ENCODE measurements around the gene UMOD.

The UMOD gene

DNA sequence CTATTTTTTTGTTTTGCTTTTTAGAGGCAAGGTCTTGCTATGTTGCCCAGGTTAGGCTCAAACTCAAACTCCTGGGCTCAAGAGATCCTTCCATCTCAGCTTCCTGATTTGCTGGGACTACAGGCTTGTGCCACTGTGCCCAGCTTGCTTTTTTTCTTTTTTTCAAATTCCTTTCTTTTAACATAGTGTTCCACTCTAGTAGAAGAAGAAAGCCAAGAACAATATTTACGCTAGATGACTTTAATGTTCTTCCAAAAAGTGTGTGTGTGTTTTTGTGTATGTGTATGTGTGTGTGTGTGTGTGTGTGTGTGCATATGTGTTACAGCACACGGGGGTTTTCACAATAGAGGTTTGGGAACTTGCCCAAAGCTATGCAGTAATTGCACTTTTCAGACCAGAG, 10.7 kb upstream of the UMOD start:
- Histone ChIP-seq H3K9ac (ENCODE audit: low read length in 2 of 2) (no peak overlapping the region), H3K27me3 (ENCODE audit: control insufficient read depth in 1 of 2, insufficient read depth in 2 of 2, low read length in 2 of 2) (peaks cover 0 to 3% of the 10 kb centered on the region in 2 donors), H3K27ac (ENCODE audit: low read length) (no peak overlapping the region), H3K9me3 (ENCODE audit: control insufficient read depth in 2 of 2, low read length in 2 of 2) (no peaks in the 10 kb centered on the region), H3K4me1 (ENCODE audit: control insufficient read depth, insufficient read depth, low read length) (no peaks in the 10 kb centered on the region), H3K36me3 (ENCODE audit: control insufficient read depth in 2 of 2, insufficient read depth in 2 of 2, low read length in 2 of 2) (no peaks in the 10 kb centered on the region), H3K4me3 (ENCODE audit: low read length in 2 of 2) (no peak overlapping the region)

DNA sequence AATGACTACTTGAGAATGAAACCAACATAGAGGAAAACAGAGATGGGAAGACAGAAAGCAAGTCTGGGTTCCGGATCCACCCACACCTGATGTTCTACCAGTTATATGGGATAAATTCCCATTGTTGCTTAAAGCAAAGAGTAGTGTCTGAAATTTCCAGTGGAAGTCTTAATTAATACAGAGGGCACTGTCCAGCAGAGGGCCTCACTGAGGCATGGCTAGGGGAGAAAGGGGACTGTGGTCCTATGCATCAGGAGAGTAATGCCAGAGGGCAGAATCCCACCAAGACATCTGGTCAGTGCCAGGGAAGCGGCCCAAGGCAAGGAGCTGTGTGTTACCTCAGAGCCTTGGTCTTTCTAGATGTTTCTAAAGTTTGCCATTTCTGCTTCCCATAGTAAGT, 7.5 kb upstream of the UMOD start:
- Histone ChIP-seq H3K9me3 (ENCODE audit: control insufficient read depth in 2 of 2, low read length in 2 of 2) (no peaks in the 10 kb centered on the region), H3K27me3 (ENCODE audit: control insufficient read depth in 1 of 2, insufficient read depth in 2 of 2, low read length in 2 of 2) (peaks cover 4 to 10% of the 10 kb centered on the region in 2 donors), H3K36me3 (ENCODE audit: control insufficient read depth in 2 of 2, insufficient read depth in 2 of 2, low read length in 2 of 2) (no peaks in the 10 kb centered on the region), H3K9ac (ENCODE audit: low read length in 2 of 2) (no peak overlapping the region), H3K27ac (ENCODE audit: low read length) (no peak overlapping the region), H3K4me3 (ENCODE audit: low read length in 2 of 2) (no peak overlapping the region), H3K4me1 (ENCODE audit: control insufficient read depth, insufficient read depth, low read length) (no peaks in the 10 kb centered on the region)

DNA sequence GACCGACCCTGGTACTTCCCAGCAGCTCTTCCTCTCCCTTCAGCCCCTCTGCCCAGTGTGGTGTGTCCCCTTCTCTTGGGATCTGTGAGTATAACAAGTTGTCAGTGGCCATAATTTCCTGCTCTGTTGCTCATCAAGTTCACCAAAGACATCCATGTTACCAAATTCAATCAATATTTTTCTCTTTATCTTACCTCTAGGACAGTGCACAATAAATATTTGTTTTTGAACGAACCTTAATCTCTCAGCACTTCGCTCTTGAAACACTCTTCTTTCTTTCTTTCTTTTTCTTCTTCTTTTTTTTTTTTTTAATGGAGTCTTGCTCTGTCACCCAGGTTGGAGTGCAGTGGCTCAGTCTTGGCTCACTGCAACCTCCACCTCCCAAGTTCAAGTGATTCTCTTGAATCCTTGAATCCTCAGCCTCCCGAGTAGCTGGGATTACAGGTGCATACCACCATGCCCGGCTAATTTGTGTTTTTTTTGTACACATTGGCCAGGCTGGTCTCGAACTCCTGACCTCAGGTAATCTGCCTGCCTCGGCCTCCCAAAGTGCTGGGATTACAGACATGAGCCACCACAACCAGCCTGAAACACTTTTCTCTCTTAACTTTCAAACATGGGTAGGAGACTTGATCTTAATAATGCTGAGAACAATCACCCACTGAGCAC, 2.7 kb upstream of the UMOD start:
- Histone ChIP-seq H3K27me3 (ENCODE audit: control insufficient read depth in 1 of 2, insufficient read depth in 2 of 2, low read length in 2 of 2) (peaks cover 4 to 9% of the 10 kb centered on the region in 2 donors), H3K9ac (ENCODE audit: low read length in 2 of 2) (no peak overlapping the region), H3K4me1 (ENCODE audit: control insufficient read depth, insufficient read depth, low read length) (no peaks in the 10 kb centered on the region), H3K27ac (ENCODE audit: low read length) (no peak overlapping the region), H3K4me3 (ENCODE audit: low read length in 2 of 2) (no peak overlapping the region), H3K9me3 (ENCODE audit: control insufficient read depth in 2 of 2, low read length in 2 of 2) (no peaks in the 10 kb centered on the region), H3K36me3 (ENCODE audit: control insufficient read depth in 2 of 2, insufficient read depth in 2 of 2, low read length in 2 of 2) (no peaks in the 10 kb centered on the region)

DNA sequence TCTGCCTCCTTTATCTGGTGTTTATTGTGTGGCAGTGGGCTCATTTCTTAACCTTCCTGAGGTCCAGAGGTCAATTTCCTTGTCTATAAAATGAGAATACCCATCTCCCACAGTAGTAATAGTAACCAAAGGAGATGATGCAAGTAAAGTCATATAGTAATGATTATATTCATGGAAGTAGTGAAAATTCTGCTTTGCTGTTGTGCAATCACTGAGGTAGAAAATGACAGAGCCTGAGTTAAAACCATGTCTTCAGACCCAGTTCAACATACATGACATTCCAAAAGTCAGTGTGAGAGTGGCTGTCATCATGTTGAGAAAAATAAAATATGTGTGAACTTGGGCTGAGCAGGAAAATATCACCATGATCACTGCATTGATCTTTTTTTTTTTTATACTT, 864 bp upstream of the UMOD start:
- no peak overlapping the region for H3K9ac ChIP-seq (ENCODE audit: low read length in 2 of 2)
- H3K27me3 ChIP-seq (ENCODE audit: control insufficient read depth in 1 of 2, insufficient read depth in 2 of 2, low read length in 2 of 2), result peaks cover 9% of the 10 kb centered on the region in 2 donors
- H3K27ac ChIP-seq (ENCODE audit: low read length), result no peak overlapping the region
- H3K4me3 ChIP-seq (ENCODE audit: low read length in 2 of 2), result no peak overlapping the region
- no peaks in the 10 kb centered on the region for H3K36me3 ChIP-seq (ENCODE audit: control insufficient read depth in 2 of 2, insufficient read depth in 2 of 2, low read length in 2 of 2)
- H3K4me1 ChIP-seq (ENCODE audit: control insufficient read depth, insufficient read depth, low read length), result peaks cover 1% of the 10 kb centered on the region
- no peaks in the 10 kb centered on the region for H3K9me3 ChIP-seq (ENCODE audit: control insufficient read depth in 2 of 2, low read length in 2 of 2)

DNA sequence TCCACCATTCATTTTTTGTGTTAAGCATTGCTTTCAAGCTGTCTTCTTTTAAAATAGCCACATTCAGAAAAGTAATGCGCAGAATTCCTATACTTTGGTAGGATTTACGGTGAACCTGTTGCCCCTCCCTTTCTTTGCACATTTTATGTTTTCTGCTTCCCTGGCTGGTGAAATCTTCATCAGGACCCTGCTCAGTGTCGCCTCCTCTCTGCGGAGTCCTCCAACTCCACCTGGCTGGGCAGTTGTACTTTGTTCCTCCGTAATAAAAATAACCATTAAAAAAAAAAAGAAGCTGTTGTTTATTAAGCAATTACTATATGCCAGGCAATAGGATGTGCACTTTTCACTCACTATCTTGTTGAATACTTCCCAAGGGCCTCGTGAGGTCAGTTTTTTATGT, 2.9 kb downstream of the UMOD start:
- Histone ChIP-seq H3K27me3 (ENCODE audit: control insufficient read depth in 1 of 2, insufficient read depth in 2 of 2, low read length in 2 of 2) (peaks cover 5% of the 10 kb centered on the region in 2 donors), H3K27ac (ENCODE audit: low read length) (no peak overlapping the region), H3K9ac (ENCODE audit: low read length in 2 of 2) (no peak overlapping the region), H3K4me3 (ENCODE audit: low read length in 2 of 2) (no peak overlapping the region), H3K36me3 (ENCODE audit: control insufficient read depth in 2 of 2, insufficient read depth in 2 of 2, low read length in 2 of 2) (no peaks in the 10 kb centered on the region), H3K4me1 (ENCODE audit: control insufficient read depth, insufficient read depth, low read length) (peaks cover 3% of the 10 kb centered on the region), H3K9me3 (ENCODE audit: control insufficient read depth in 2 of 2, low read length in 2 of 2) (no peaks in the 10 kb centered on the region)

DNA sequence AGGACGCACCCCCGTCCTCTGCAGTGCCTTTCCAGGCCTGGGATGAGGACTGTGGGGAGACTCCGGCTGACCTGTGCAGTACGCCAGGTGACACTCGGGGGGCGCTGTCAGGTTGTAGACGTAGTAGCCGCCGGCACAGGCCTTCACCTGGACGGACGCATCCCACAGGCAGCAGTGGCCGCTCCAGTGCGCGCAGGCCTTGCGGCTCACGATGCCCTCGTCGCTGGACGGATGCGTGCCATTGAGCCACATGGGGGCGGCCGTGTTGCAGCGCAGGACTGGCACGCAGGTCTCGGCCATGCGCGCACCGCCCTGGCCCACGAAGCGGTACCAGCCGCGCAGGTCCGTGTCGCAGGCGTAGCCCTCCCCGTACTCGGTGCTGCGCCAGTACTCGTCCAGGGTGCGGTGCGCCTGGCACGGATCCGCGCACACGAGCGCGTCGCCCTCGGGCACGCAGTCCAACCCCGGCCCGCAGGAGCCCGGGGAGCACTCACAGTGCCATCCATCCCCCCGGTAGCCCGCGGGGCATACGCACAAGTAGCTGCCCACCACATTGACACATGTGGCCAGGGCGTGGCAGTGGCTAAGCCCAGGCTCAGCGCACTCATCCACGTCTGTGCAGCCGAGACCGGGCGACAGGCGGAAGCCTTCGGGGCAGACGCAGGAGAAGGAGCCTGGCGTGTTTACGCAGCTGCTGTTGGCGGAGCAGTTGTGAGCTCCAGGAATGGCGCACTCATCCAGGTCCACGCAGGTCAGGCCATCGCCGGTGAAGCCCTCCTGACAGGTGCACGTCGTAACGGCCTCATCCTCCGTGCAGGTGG, 3.9 kb downstream of the UMOD start:
- H3K4me1 ChIP-seq (ENCODE audit: control insufficient read depth, insufficient read depth, low read length), result peaks cover 3% of the 10 kb centered on the region
- H3K9ac ChIP-seq (ENCODE audit: low read length in 2 of 2), result no peak overlapping the region
- no peaks in the 10 kb centered on the region for H3K9me3 ChIP-seq (ENCODE audit: control insufficient read depth in 2 of 2, low read length in 2 of 2)
- no peak overlapping the region for H3K27ac ChIP-seq (ENCODE audit: low read length)
- H3K4me3 ChIP-seq (ENCODE audit: low read length in 2 of 2), result no peak overlapping the region
- H3K36me3 ChIP-seq (ENCODE audit: control insufficient read depth in 2 of 2, insufficient read depth in 2 of 2, low read length in 2 of 2), result no peaks in the 10 kb centered on the region
- H3K27me3 ChIP-seq (ENCODE audit: control insufficient read depth in 1 of 2, insufficient read depth in 2 of 2, low read length in 2 of 2), result peaks cover 5% of the 10 kb centered on the region in 2 donors

DNA sequence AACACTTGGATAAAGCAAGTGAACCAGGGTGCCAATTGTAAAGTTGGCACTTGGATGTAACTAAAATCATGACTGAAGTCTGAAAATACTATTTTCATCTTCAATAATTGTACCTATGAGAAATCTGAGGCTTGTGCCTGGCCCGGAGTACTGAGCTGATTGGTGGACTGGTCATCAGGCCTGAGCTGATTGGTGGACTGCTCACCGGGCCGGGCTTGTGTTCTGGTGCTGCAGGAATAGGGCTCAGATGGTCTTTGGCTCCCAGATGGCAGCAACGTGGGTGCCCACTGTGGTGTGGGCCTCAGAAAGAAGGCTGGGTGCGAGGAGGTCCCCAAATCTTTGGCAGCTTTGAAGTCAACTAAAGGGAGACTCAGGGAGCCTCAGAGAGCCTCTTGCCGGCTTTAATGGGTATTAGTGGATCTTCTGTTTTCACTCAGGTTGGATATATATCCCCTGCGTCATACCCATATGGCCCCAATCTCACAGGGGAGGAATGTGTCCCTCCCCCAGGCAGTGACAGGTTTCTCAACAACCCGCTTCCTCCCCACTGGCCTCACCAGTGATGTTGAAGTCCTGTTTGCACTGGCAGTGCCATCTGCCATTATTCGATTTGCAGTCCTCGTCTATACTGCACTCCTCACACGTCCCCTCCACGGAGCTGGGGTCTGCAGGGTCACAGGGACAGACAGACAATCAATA, 4.7 kb downstream of the UMOD start:
- H3K4me1 ChIP-seq (ENCODE audit: control insufficient read depth, insufficient read depth, low read length), result peaks cover 3% of the 10 kb centered on the region
- H3K9ac ChIP-seq (ENCODE audit: low read length in 2 of 2), result no peak overlapping the region
- no peaks in the 10 kb centered on the region for H3K9me3 ChIP-seq (ENCODE audit: control insufficient read depth in 2 of 2, low read length in 2 of 2)
- H3K4me3 ChIP-seq (ENCODE audit: low read length in 2 of 2), result no peak overlapping the region
- H3K36me3 ChIP-seq (ENCODE audit: control insufficient read depth in 2 of 2, insufficient read depth in 2 of 2, low read length in 2 of 2), result no peaks in the 10 kb centered on the region
- peaks cover 5% of the 10 kb centered on the region in 2 donors for H3K27me3 ChIP-seq (ENCODE audit: control insufficient read depth in 1 of 2, insufficient read depth in 2 of 2, low read length in 2 of 2)
- H3K27ac ChIP-seq (ENCODE audit: low read length), result no peak overlapping the region

DNA sequence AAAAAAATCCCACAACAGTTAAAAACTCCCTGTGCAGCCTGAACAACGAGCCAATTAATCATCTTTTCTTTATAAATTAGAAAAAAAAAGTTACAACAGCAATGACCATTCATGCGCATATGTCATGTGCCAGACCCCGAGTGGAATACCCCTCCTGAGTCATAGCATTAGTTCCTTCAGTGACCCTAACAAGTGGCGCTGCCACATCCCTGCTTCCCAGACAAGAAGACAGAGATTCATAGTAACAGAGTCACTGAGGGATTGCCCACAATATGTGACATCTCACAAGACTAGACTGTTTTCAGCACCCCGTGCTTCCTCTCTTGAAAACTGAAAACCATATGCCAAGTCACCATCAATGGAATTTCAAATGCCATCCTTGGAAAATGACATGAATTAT, 7.9 kb downstream of the UMOD start:
- H3K9me3 ChIP-seq (ENCODE audit: control insufficient read depth in 2 of 2, low read length in 2 of 2), result no peaks in the 10 kb centered on the region
- H3K4me1 ChIP-seq (ENCODE audit: control insufficient read depth, insufficient read depth, low read length), result peaks cover 3% of the 10 kb centered on the region
- H3K36me3 ChIP-seq (ENCODE audit: control insufficient read depth in 2 of 2, insufficient read depth in 2 of 2, low read length in 2 of 2), result no peaks in the 10 kb centered on the region
- no peak overlapping the region for H3K27ac ChIP-seq (ENCODE audit: low read length)
- H3K27me3 ChIP-seq (ENCODE audit: control insufficient read depth in 1 of 2, insufficient read depth in 2 of 2, low read length in 2 of 2), result peaks cover 5% of the 10 kb centered on the region in 2 donors
- no peak overlapping the region for H3K4me3 ChIP-seq (ENCODE audit: low read length in 2 of 2)
- H3K9ac ChIP-seq (ENCODE audit: low read length in 2 of 2), result no peak overlapping the region

DNA sequence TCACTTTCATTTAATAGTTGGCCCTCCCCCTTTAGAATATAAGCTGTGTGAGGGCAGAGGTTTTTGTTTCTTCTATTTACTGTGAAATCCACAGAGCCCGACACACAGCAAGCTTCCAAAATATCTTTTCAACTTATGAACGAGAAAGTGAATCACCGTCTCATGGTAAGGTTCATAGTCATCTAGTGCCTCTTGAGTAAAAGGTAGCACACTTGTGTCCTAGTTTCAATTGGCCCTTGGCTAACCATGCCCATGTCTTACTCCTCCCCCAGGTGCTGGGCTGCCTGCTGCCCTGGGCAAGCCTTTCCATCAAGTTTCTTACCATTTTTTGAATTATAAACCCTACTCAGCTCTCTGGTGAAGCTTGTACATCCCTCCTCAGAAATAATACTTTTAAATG, 12.8 kb downstream of the UMOD start:
- Histone ChIP-seq H3K27me3 (ENCODE audit: control insufficient read depth in 1 of 2, insufficient read depth in 2 of 2, low read length in 2 of 2) (peaks cover 2 to 3% of the 10 kb centered on the region in 2 donors), H3K27ac (ENCODE audit: low read length) (no peak overlapping the region), H3K4me3 (ENCODE audit: low read length in 2 of 2) (no peak overlapping the region), H3K4me1 (ENCODE audit: control insufficient read depth, insufficient read depth, low read length) (no peaks in the 10 kb centered on the region), H3K36me3 (ENCODE audit: control insufficient read depth in 2 of 2, insufficient read depth in 2 of 2, low read length in 2 of 2) (no peaks in the 10 kb centered on the region), H3K9me3 (ENCODE audit: control insufficient read depth in 2 of 2, low read length in 2 of 2) (no peaks in the 10 kb centered on the region), H3K9ac (ENCODE audit: low read length in 2 of 2) (no peak overlapping the region)

DNA sequence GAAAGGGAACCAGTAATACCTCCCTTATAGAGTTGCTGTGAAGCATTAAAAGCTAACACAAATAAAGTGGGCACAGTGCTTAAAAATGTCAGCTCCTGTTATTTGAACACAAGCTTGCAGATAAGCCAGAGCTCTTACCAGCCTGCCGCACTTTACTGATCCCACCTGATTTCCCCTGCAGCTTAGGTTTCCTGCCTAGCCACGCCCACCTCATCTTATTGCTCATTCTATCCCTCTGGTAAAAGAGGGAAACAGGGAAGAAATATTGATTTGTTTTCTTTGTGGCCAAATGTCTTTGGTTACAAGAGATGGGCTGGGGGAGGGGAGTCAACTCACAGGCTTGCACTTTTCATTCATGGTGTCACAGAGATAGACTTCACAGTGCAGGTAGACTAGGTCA, 15.6 kb downstream of the UMOD start:
- Histone ChIP-seq H3K9ac (ENCODE audit: low read length in 2 of 2) (no peak overlapping the region), H3K27me3 (ENCODE audit: control insufficient read depth in 1 of 2, insufficient read depth in 2 of 2, low read length in 2 of 2) (peaks cover 3 to 9% of the 10 kb centered on the region in 2 donors), H3K9me3 (ENCODE audit: control insufficient read depth in 2 of 2, low read length in 2 of 2) (no peaks in the 10 kb centered on the region), H3K4me3 (ENCODE audit: low read length in 2 of 2) (no peak overlapping the region), H3K27ac (ENCODE audit: low read length) (no peak overlapping the region), H3K36me3 (ENCODE audit: control insufficient read depth in 2 of 2, insufficient read depth in 2 of 2, low read length in 2 of 2) (no peaks in the 10 kb centered on the region), H3K4me1 (ENCODE audit: control insufficient read depth, insufficient read depth, low read length) (no peaks in the 10 kb centered on the region)

All from stomach smooth muscle (tissue), 2 donors.